Stimulated activated CD4-positive, alpha-beta T cell treated with anti-CD3 and anti-CD28 coated beads, Interleukin-2, amount 100 ng/mL, for 4 hours (primary cell): ENCODE data around the gene INPP4B.

Experiments used
- DNase-seq: peaks from one replicate; pipeline ENCODE4 v3.0.0-alpha.2; 2020; ENCODE audit warnings: low read depth

The INPP4B gene

DNA sequence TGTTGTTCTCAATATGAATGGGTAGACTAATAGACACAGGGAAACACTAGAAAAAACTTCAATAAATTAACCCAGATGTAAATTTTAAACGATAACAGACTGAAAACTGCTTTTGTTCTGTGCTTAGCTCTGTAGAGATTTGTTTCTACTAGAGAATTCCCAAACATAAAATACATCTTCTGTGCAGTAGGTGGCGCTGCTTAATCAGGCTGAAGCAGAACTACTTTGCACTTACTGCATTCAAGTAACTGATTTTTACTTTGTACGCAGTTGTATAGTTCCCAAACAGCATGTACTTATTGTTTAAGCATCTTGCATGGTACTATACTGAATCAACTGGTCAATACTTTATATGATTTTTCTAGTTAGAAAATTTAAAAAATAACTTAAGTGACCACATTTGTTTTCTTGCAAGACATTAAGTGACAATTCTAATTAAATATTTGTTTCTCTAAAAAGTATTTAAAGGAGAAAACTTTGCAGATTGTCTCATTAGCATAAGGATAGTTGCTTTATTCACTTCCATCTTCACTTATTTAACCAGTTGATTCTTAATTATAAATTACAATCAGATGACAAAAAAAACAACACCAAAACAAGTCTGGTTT, 719.1 kb downstream of the INPP4B start:
- peak; percentile 46 for DNase-seq

DNA sequence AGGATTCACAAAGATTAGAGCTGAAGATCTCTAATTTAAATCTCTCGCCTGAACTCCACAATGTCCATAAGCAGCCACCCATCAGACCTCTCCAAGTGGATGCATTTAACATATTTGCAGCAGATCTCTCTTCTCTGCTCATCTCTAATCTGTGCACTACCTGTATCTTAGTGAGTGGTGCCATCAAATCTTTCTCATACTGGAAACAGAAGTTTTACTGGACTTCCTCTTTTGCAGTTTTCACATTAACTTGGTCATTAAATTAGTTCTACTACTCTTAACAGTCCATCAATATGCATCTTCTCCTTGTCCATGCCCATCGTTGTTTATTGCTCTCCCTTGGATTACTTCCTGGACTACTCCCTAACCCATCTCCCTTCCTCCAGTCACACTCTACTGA, 721.2 kb downstream of the INPP4B start:
- DNase-seq, result no peak

DNA sequence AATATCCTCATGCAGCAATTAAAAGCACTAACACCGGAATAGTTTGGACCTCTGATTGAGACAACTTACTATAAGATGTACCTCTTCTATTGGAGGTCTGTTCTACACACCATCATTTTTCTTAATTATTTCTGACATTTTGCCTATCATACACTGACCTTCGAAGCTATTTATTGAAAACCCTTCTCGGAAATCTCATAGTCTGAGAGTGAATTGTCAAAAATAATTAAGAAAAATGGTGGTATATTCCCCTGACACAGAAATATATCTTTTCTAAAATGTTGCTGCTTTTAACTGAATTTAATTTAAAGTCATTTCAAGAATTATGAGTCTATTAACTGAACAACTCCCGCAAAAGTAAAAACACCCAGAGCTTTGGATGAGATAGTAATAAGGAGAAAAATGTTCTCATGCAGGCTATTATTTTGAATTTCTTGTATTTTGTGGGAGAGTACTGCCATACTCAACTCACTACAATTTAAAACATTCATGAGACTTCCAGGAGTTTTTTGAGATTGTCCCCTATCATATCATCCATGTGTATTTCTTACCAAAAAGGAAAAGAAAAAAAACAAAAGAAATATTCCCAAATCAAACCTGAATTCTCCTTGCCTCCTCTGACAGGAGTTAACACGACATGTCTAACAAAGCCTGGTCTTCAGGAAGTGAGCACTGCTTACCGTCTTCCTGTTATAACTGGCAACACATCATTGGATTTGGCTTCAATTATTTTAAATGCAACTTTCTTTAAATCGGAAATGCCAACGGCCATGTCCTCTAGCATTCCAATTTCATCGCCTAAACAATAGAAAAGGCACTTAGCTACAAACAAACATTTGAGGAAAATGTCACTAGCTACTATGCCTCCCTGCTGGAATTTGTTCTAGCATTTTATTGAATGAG, 724.4 kb downstream of the INPP4B start:
- DNase-seq, result no peak

DNA sequence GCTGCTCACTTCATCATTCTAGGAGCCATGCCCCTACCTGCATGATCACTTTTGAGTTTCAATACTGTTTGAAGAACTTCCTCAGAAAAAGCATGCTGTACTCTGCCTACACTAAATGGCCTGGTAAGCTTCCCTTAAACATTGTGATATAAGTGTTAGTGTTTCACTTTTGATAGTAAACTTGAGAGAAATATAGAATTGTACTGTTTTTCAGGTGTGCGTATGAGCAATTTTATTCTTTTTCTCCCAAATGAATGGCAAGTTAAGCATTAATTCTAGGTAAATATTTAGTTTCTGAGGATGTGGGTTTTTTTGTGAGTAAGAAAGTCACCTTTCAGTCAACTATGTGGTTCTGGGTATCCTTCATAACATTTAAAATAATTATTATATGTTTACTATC, 725.2 kb downstream of the INPP4B start:
- DNase-seq, result no peak

DNA sequence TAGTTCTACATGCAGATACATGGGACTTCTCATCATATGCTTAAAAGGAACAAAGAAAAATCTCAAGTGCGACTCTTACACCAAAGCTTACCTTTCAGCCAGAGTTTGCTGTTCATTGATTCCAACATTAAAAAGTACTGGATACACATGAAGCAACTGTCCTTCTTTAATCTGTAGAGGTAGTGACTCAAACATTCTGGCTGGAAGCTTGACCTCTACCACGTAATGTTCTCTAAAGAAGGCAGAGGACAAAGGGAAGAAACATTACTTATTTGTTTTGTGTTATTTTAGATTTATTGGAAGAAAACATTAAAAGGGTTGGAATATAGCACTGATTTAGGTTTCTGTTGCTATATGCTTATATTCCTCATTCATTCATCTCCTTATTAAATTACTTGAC, 733.6 kb downstream of the INPP4B start:
- no peak for DNase-seq

DNA sequence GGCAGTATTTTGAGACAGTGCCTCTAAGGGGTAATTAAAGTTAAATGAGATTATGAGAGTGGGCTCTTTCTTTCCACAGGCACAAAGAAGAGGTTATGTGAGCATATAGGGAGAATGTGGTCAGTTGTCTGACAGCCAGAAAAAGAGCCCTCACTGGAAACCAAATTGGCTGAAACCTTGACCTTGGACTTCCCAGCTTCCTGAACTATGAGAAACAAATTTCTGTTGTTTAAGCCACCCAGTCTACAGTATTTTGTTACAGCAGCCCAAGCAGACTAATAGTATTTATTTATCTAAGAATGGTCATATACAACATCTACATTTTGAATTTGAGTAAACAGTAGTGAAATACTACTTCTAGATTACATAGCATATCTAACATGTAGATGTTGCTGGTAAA, 736.0 kb downstream of the INPP4B start:
- DNase-seq, result no peak

DNA sequence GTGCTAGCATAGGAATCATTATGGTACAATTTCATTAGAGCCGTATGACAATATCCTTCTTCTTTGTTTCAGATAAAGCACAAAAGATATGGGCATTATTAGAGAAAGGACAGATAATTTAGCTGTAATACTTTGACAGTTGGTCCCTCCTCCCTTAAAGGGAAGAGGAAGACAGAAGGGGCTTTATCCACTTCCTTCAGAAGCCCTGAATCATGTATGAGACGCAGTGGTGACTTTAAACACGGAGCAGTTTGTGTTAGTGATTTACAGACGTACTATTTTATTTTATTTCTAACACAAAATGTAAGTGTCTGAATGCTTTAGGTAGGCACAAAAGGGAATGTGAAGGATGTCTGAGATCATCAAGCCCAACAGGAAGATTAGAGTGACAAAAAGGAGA, 742.1 kb downstream of the INPP4B start:
- no peak for DNase-seq

DNA sequence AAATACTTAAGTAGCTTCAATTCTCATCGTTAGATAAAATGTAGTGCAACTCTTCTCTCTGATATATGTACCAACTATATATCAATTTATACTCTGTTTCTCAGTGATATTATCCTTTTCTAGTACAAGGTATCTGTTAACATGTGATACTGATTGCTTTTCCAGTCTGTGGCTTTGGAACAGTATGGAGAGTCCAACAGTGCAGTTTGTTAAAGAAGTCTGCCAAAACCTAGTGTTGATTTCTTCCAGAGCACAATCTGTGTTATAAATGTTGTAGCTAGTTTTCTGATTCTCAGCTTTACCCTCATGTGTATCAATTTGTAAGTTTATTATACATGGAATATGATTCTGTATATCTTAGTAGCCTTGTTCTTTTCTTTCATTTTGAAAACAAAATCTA, 744.7 kb downstream of the INPP4B start:
- no peak for DNase-seq

DNA sequence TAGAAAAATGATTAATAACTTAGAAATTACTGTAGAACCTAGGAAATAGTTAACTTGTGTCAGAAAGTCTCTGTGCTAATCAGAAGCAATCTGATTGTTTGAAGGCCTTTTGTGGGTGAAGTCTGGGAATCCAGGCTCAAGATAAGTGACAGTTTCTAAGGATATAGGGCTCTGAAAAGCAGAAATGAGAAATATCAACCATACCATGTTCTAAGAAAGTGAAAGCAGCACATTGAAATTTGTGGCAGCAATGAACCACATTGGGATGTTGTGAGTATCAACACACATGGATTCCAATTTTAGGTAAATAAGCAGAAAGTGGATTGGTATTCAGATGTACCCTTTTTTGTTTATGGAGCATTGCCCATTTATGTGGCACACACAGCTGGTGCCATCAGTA, 745.2 kb downstream of the INPP4B start:
- DNase-seq, result no peak

DNA sequence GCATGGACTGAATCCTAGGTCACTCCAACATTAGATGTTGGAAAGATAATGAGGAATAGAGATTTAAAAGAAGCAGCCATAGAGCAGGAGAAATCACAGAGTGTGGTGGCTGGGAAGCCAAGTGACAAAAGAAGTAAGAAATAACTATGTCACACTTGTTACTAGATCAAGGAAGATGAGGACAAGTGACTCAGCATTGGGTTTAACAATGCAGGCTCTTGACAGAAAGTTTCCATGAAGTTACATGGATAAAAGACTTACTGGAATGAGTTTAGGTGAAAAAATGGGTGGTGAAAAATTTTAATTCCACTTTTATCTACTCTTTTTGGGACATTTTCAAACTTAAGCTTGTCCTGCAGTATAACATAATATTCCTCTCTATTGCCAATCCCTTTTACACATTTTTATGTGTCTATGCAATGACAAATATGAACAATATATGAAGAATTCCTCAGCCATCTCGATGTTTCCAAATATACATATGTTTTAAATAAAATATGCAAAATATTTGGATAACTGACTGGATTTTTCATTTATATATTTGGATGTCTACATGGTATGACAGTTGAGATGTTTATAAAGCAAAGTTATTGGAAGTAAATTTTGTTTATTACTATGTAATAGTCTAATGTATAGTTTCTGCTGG, 747.1 kb downstream of the INPP4B start:
- no peak for DNase-seq

DNA sequence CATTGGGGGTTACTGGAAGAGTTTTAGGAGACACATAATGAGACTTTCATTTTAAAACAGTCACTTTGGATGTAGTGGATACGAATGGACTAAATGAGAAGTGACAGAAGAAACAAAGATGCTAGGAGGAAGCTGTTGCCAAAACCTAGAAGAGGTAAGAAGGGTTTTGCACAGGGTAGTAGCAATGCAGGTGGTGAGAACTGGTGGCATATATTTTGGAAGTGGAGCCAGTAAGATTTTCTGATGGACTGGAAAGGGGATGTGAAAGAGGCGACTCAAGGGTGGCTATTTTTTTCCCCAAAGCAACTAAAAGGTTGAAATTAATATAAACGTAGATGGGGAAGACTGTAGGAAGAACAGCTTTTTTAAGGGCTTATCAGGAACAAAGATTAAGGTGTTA, 747.7 kb downstream of the INPP4B start:
- DNase-seq, result no peak

DNA sequence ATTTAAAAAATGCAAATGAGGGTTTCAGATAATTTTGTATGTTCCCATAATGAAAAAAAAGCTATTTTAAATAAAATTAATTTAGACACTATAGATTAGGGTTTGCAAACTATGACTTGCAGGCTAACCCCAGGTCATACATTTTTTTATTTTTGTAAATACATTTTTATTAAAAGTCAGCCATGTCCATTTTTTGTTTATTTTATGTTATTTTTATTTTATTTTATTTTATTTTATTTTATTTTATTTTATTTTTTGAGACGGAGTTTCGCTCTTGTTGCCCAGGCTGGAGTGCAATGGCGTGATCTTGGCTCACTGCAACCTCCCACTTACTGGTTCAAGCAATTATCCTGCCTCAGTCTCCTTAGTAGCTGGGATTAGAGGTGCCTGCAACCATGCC, 749.1 kb downstream of the INPP4B start:
- DNase-seq, result no peak

DNA sequence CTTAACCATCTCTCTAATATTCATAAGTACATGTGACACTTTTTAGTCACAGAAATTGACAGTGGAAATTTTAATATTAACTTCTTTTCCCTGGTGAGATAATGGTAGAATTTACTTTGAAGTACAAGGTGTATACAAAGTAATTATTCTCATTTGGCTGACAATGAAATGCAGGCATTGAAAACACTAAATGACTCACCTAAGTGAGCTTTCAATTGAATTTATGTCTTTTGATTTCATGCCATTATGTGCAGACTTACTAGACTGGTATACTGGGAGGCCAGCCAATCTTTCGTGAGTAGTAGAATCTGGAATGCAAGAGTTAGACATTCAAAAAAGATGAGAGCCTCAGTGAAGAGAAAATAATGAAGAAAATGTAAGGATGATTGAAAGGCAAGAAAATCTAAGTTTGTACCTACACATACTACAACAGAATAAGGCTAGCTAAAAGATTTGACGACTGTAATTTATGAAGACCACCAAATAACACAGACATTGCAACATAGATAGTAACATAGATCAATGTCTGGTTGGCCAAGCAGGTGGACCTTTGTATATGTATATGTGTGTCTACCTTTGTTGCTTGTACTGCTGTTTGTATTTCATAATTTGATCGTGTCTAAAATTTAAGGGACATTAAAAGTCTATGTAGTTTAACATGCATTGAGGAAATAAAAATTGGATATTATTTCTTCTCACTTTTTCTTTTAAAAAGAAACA, 750.1 kb downstream of the INPP4B start:
- no peak for DNase-seq

DNA sequence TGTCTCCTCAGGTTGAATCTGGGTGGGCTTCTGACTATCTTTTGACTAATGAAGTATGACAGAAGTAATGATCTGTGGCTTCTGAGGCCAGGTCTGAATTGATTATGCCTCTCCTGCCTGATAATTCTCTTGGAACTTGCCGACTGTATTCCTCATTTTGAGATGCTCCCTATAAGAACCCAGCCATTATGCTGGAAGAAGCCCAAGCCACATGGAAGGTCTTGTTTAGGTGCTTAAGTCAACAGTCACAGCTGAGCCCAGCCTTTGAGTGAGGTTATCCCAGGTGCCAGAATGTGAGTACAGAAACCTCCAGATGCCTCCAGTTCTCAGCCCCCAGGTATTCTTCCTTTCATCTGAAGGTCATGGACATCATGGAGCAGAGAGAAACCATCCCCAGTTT, 753.2 kb downstream of the INPP4B start:
- DNase-seq, result no peak

DNA sequence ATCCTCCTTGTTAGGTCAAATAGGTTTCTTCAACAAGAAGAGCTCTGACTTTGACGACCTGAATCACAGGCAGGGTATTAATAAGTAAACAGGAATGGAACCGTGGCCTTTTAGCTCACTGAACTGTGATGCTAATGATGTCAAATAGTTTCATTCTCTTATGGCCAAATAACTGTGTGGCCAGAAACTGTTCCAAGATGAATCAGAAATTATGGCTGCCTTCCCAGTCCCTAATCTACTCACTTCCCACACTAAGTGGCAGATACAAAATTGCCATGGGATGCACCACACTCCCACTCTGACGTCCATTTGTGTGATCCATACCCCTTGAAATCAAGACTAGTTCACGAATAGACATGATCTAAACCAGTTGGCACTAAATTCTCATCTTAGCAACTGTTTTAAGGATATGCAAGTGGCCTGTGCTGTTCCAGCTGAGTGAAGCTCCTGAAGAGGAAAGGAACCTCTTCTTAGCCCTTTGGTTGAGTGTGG, 754.4 kb downstream of the INPP4B start:
- no peak for DNase-seq

DNA sequence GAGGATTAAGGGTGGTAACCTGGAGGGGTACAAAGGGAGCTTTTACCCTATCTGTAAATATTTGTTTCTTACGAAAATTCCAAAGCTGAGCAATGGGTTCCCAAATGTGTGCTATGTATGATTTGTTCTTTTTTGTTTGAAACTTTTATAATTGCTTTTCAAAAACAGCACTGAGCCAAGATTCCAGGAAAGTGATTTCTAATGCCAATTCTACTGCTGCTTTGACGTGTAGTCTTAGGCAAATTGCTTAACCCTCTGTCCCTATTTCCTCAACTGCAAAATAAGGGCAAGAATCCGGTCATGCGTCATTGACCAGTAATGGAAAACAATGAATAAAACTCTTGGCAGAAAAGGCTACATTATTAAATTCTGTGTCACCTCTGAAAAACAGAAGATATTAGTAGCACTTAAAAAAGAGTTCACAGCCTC, 755.0 kb downstream of the INPP4B start:
- DNase-seq, result no peak

DNA sequence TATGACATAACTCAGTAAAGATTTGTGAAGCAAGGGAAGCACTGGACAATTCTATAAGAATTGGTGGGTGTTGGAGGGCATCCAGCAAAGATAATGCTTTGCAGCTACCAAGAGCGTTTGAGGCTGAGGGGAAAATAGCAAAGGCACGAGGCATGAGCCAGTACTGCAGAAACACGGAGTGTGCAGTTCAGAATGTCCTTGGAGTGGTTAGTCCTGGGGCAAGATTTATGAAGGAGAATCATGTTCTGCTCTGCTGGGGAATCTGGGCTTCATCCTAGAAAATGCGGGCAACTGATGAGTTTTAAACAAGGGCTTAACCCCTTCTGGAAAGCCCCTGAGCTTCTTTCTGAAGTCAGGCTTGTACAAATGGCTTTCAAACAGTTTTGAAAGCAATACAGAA, 757.2 kb downstream of the INPP4B start:
- no peak for DNase-seq

DNA sequence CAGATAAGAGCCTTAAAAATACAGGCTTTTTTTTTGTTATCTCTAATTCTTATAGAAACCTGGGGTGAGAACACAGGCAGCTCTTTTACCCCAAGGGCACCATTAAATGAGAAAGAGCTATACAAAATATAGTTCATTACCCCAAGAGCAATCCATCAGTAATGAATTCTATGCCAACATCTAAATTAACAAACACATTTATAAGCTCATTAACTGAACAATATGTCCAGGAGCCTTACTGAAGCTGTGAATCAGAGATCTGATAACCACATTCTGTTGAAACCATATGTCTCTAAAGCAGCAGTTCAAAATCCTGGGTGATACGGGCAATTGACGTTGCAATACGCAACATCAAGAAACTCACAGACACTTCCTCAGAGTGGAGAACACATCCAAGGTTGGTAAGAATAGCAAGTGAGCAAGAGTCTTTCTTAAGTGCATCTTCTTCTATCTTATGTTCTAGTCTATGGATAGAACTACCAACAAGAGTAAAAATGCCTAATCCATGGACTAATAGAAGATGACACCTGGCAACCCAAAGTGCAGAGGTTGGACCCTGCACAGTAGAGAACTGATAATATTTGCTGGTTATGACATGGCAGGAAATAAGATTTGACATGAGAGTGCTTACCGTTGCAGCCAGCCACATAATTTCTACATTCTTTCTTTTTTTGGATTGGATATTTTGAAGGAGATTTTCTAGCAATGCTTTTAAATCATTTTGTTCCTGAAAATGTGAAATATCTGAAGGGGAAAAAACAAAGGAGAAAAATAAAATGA, 760.4 kb downstream of the INPP4B start:
- DNase-seq, result no peak

DNA sequence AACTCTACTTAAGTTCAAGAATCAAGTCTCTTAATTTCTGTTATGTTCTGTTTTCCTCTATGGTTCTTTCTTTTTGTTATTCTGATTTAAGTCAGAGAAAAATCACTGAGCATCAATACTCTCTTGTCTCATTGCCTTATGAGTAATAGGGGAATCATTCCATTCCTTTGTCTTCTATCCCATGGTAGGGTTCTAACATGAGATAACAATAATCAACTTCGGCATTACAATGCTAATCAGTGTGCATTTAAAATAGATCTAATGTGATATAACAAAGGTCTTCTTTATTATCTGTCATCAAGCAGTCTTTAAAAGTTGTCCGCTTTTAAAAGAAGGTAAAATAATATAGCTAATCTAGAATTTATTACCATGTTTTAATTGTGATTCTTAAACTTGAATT, 762.8 kb downstream of the INPP4B start:
- no peak for DNase-seq

DNA sequence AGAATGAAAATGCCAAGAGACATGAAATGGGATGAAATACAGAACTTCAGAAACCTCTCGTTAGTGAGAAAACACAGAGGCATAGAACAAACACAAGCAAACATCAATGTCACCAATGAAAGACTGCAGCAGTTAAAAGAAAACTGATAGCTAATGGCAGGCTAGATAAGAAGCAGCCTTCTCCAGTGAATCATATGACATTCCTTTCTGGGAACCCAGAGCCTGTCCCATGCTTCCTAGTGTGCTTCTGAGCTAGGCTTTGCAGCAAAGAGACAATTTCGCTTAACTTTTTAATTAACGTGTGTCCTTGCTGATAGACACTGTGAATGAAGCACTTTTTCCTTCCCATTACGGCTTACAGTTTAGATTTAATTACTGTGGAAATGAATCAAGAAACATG, 765.1 kb downstream of the INPP4B start:
- no peak for DNase-seq

DNA sequence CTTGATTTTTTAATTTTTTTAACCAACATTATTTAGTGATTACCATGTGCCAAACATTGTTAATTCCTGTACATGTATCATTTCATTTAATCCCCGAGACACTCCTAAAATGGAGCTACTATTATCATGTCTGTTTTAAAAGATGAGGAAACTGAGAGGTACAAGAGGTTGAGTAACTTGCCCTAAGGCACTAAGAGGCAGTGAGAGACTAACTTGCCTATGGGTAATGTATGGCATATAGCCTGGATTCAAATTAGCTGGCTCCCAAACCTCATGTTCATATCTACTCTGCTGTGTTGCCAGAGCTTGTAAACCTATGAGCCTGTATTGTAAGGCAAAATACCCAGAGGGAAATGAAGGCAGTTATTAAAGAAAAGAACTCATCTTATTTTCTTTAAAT, 766.1 kb downstream of the INPP4B start:
- no peak for DNase-seq

DNA sequence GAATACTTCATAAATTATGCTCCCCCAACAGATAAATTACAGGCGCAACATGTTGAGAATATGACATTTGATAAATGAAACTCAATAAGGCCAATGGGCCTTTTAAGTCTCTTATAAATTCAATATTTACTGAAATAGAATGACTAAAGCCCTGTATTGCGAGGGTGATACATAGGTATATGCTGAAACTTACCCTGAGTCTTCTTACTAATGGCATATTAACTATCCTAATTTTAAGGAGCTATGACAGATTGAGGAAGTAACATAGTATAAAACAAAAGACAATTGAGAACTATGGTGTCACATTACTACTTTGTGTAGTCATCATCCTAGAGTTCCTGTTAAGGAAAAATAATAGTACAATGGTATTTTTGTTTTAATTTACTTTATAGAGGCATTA, 769.1 kb downstream of the INPP4B start:
- DNase-seq, result no peak
